H1 (cell line): ENCODE measurements around the gene KCNQ1. TPM values are rescaled to one million over a fixed set of nuclear protein-coding genes. Genes with fewer than 3 reads are reported as not detected.

Experiments used
- CTCF ChIA-PET: fragments of 300-600 bp; sonication (Branson Sonifier 250); formaldehyde crosslinking; loops from one replicate; lab custom pipeline; 2021; ENCODE audit not compliant: partially characterized antibody; lab: Charles Lee
- POLR2A ChIA-PET: fragments of 300-600 bp; sonication (Branson Sonifier 250); formaldehyde crosslinking; loops from one replicate; lab custom pipeline; 2021; ENCODE audit warnings: inconsistent platforms; ENCODE audit not compliant: partially characterized antibody; lab: Charles Lee
- DNase-seq, 2 experiments: peaks; one replicate each; pipeline versions ENCODE4 v3.0.0 to v3.0.0-alpha.2; 2010 to 2022; ENCODE audit warnings: low spot score in 2 of 2, low read depth in 1 of 2, mixed read lengths in 1 of 2
- FAIRE-seq: peaks from 2 replicates; lab custom pipeline; 2011; peaks lifted over from hg19 to GRCh38; lab: Jason Lieb, UNC
- H2AFZ ChIP-seq: 2 replicates; pipeline ENCODE4 v1.8.1; 2012; ENCODE audit warnings: low read length, inconsistent platforms
- H2AK5ac ChIP-seq: 2 replicates; pipeline ENCODE4 v1.6.1; 2013; ENCODE audit warnings: low read depth, low read length
- H2BK120ac ChIP-seq: replicated peaks from 2 replicates; pipeline ENCODE3; 2013; ENCODE audit warnings: low read depth, low read length, inconsistent platforms
- H2BK12ac ChIP-seq: 2 replicates; pipeline ENCODE4 v1.6.1; 2013; ENCODE audit warnings: low read depth, low read length
- H2BK15ac ChIP-seq: 2 replicates; pipeline ENCODE4 v1.6.1; 2013; ENCODE audit warnings: low read length
- H2BK20ac ChIP-seq: 2 replicates; pipeline ENCODE4 v1.6.1; 2013; ENCODE audit warnings: low read length
- H2BK5ac ChIP-seq: 2 replicates; pipeline ENCODE4 v1.6.1; 2013; ENCODE audit warnings: low read depth, low read length
- H3K14ac ChIP-seq: 2 replicates; pipeline ENCODE4 v1.6.1; 2013; ENCODE audit warnings: inconsistent platforms; ENCODE audit not compliant: insufficient read length
- H3K18ac ChIP-seq: 2 replicates; pipeline ENCODE4 v1.6.1; 2013; ENCODE audit warnings: low read length; ENCODE audit errors: extremely low read depth
- H3K23ac ChIP-seq: 2 replicates; pipeline ENCODE4 v1.6.1; 2013; ENCODE audit warnings: inconsistent platforms; ENCODE audit not compliant: insufficient read length
- H3K23me2 ChIP-seq: 2 replicates; pipeline ENCODE4 v1.6.1; 2013; ENCODE audit warnings: low read depth, low read length
- H3K27ac ChIP-seq: 2 replicates; pipeline ENCODE4 v1.6.1; 2011; ENCODE audit warnings: low read depth, low read length, inconsistent platforms
- H3K27me3 ChIP-seq, 4 experiments: replicated peaks in 1 of 4; 1 replicate in 1 of 4; 2 replicates in 3 of 4; pipeline versions ENCODE4 v1.6.1 to v1.8.1; 2011 to 2013; ENCODE audit warnings: low read length in 3 of 4, mild to moderate bottlenecking in 3 of 4, inconsistent platforms in 2 of 4, mixed read lengths in 2 of 4, moderate library complexity in 1 of 4; ENCODE audit not compliant: control insufficient read depth in 3 of 4, insufficient read depth in 3 of 4; ENCODE audit errors: extremely low read depth in 1 of 4
- H3K36me3 ChIP-seq, 4 experiments: 2 replicates each; pipeline versions ENCODE4 v1.6.1 to v1.8.1; 2011 to 2013; ENCODE audit warnings: mild to moderate bottlenecking in 4 of 4, low read length in 3 of 4, moderate library complexity in 2 of 4, control low read depth in 1 of 4, inconsistent platforms in 1 of 4; ENCODE audit not compliant: insufficient read depth in 4 of 4, control insufficient read depth in 2 of 4
- H3K4ac ChIP-seq: replicated peaks from 2 replicates; pipeline ENCODE3; 2013; ENCODE audit warnings: low read length, low read depth, mixed read lengths, inconsistent platforms; ENCODE audit not compliant: insufficient read length
- H3K4me1 ChIP-seq, 4 experiments: replicated peaks in 1 of 4; 1 replicate in 1 of 4; 2 replicates in 3 of 4; pipeline versions ENCODE4 v1.6.1 to v1.8.1; 2011 to 2013; ENCODE audit warnings: low read length in 3 of 4, inconsistent platforms in 2 of 4, mixed read lengths in 1 of 4; ENCODE audit not compliant: insufficient read depth in 4 of 4, control insufficient read depth in 3 of 4
- H3K4me2 ChIP-seq, 2 experiments: 2 replicates each; pipeline versions ENCODE4 v1.6.1 to v1.8.1; 2011 to 2013; ENCODE audit warnings: low read depth in 2 of 2, low read length in 2 of 2, control low read depth in 1 of 2, inconsistent platforms in 1 of 2, mild to moderate bottlenecking in 1 of 2; ENCODE audit not compliant: insufficient read depth in 1 of 2
- H3K4me3 ChIP-seq, 4 experiments: fragments of 200-600, 300-600 bp in 1 of 4; sonication (generic), shearing (Covaris generic), sonication (Bioruptor Twin) in 1 of 4; 2 replicates each; pipeline versions ENCODE4 v1.5.1 to v1.8.1; 2011 to 2016; ENCODE audit warnings: low read length in 4 of 4, low read depth in 3 of 4, control low read depth in 2 of 4, inconsistent platforms in 2 of 4, mild to moderate bottlenecking in 2 of 4, mixed read lengths in 1 of 4, moderate library complexity in 1 of 4; ENCODE audit not compliant: insufficient read depth in 2 of 4; ENCODE audit errors: extremely low read depth in 1 of 4
- H3K56ac ChIP-seq: replicated peaks from 2 replicates; pipeline ENCODE3; 2013; ENCODE audit warnings: low read depth, mild to moderate bottlenecking, mixed read lengths, low read length, inconsistent platforms; ENCODE audit not compliant: insufficient read length
- H3K79me1 ChIP-seq: 2 replicates; pipeline ENCODE4 v1.6.1; 2013; ENCODE audit warnings: low read depth, low read length, control low read depth
- H3K79me2 ChIP-seq, 2 experiments: 2 replicates each; pipeline versions ENCODE4 v1.6.1 to v1.8.1; 2012 to 2013; ENCODE audit warnings: low read length in 2 of 2, mild to moderate bottlenecking in 2 of 2, inconsistent platforms in 1 of 2; ENCODE audit not compliant: insufficient read depth in 2 of 2, control insufficient read depth in 1 of 2
- H3K9ac ChIP-seq, 4 experiments: replicated peaks in 1 of 4; 1 replicate in 1 of 4; 2 replicates in 3 of 4; pipeline versions ENCODE4 v1.6.1 to v1.8.1; 2011 to 2013; ENCODE audit warnings: low read depth in 3 of 4, low read length in 3 of 4, control low read depth in 2 of 4, mild to moderate bottlenecking in 2 of 4, moderate library complexity in 2 of 4, inconsistent platforms in 1 of 4; ENCODE audit errors: extremely low read depth in 1 of 4
- H3K9me3 ChIP-seq, 2 experiments: 2 replicates each; pipeline versions ENCODE4 v1.6.1 to v1.8.1; 2012 to 2013; ENCODE audit warnings: mild to moderate bottlenecking in 2 of 2, moderate library complexity in 2 of 2, control low read depth in 1 of 2, inconsistent platforms in 1 of 2, low read depth in 1 of 2, low read length in 1 of 2, mixed read lengths in 1 of 2; ENCODE audit not compliant: insufficient read depth in 2 of 2
- H4K20me1 ChIP-seq, 2 experiments: replicated peaks in 1 of 2; 2 replicates each; pipeline versions ENCODE3 to v1.8.1; 2011 to 2013; ENCODE audit warnings: inconsistent platforms in 2 of 2, low read length in 2 of 2, mild to moderate bottlenecking in 1 of 2; ENCODE audit not compliant: insufficient read depth in 2 of 2, control insufficient read depth in 1 of 2
- H4K5ac ChIP-seq: 2 replicates; pipeline ENCODE4 v1.6.1; 2013; ENCODE audit warnings: low read length, low read depth, mixed read lengths, inconsistent platforms; ENCODE audit not compliant: insufficient read length
- H4K8ac ChIP-seq: 2 replicates; pipeline ENCODE4 v1.8.0; 2013; ENCODE audit warnings: mild to moderate bottlenecking, moderate library complexity, low read length, inconsistent platforms; ENCODE audit not compliant: insufficient read depth; ENCODE audit errors: extremely low read depth
- H4K91ac ChIP-seq: replicated peaks from 2 replicates; pipeline ENCODE3; 2013; ENCODE audit warnings: low read length, mixed read lengths, inconsistent platforms; ENCODE audit not compliant: insufficient read length
- JUND ChIP-seq: IDR thresholded peaks from 2 replicates; pipeline ENCODE4 v1.6.1; 2011; ENCODE audit warnings: mild to moderate bottlenecking, improper control_type of control experiment, low read length
- WGBS, 2 experiments: shearing (Covaris generic) in 1 of 2; methylation state at CpG; one replicate each; pipeline versions ENCODE4 v1.1.6 to v1.1.7; 2013 to 2015; ENCODE audit warnings: low lambda C conversion rate in 2 of 2, mixed read lengths in 2 of 2, inconsistent platforms in 1 of 2, low coverage in 1 of 2, missing lambda C conversion rate in 1 of 2; ENCODE audit not compliant: insufficient replicate concordance in 2 of 2, insufficient coverage in 1 of 2, insufficient read length in 1 of 2; ENCODE audit errors: extremely low coverage in 1 of 2, missing lambda C conversion rate in 1 of 2; 5-methylcytosine and 5-hydroxymethylcytosine counted together
- polyA plus RNA-seq, 7 experiments: library from polyadenylated mRNA; depleted of rRNA in 3 of 7; stranded (reverse) in 5 of 7; unstranded in 2 of 7; fragments of >200 nt in 5 of 7; fragments of 200-250 nt in 2 of 7; gene quantifications; 1 replicate in 5 of 7; 2 replicates in 1 of 7; 4 replicates in 1 of 7; pipeline versions ENCODE4 v1.2.1 to v1.2.3, GENCODE V29; 2011 to 2013; ENCODE audit warnings: missing spikeins in 2 of 7, mixed read lengths in 2 of 7
- total RNA-seq: library from RNA; stranded (reverse); fragmentation: NEBNext Ultra II Directional; extraction: Animal tissue kit (Norgen Biotek cat#: 25700); gene quantifications from 2 replicates; pipeline ENCODE4 v1.2.1, GENCODE V29; 2021

Gene KCNQ1
- total and polyA plus RNA-seq, 2 of the 8 experiments (the other 6 are each of a cell fraction or from before 2014, with no cell fraction given), result 1.9 to 2.0 TPM

GRCh38 chr11:2675540-2675939, 230.7 kb downstream of the KCNQ1 start:
- Histone ChIP-seq H3K4ac (no peak overlapping the region), H3K9me3 (no peaks in the 10 kb centered on the region), H3K18ac (no peak overlapping the region), H2BK20ac (no peak overlapping the region), H2BK120ac (no peak overlapping the region), H3K56ac (no peak overlapping the region), H2AK5ac (no peak overlapping the region), H3K79me1 (peaks cover 4% of the 10 kb centered on the region; the same call in 1 of the 2 replicates), H3K79me2 (peaks cover 0 to 9% of the 10 kb centered on the region in 2 experiments; a peak in 2 of 4 replicates), H4K20me1 (peaks cover 16 to 34% of the 10 kb centered on the region in 2 experiments), H3K4me3 (no peak overlapping the region), H3K23me2 (peaks cover 2% of the 10 kb centered on the region; the same call in 1 of the 2 replicates), H2AFZ (no peak overlapping the region), H3K4me2 (no peak overlapping the region), H3K27ac (no peak overlapping the region), H3K27me3 (peaks cover 0 to 5% (median 0%) of the 10 kb centered on the region in 4 experiments; a peak in 3 of 7 replicates), H2BK12ac (no peak overlapping the region), H3K14ac (no peak overlapping the region), H3K4me1 (peaks cover 0 to 7% (median 0%) of the 10 kb centered on the region in 4 experiments; a peak in 2 of 7 replicates), H3K23ac (no peak overlapping the region), H2BK15ac (no peak overlapping the region), H4K5ac (no peak overlapping the region), H3K36me3 (peaks cover 0 to 3% (median 0%) of the 10 kb centered on the region in 4 experiments; a peak in 1 of 8 replicates), H2BK5ac (no peak overlapping the region), H4K8ac (no peak overlapping the region), H3K9ac (no peak overlapping the region), H4K91ac (no peak overlapping the region)
- DNase-seq (no peak), FAIRE-seq (no peak)
- 85% methylated on average over 7 of the region's 7 CpGs; no CpG with 5 or more reads in 1 of the 2 experiments for WGBS, 2 experiments
- CTCF ChIA-PET, result interaction anchor here (1.1 to 2.1 kb wide), 3 partner anchors 22 to 216 kb away, joined by 3 to 6 read pairs (median 3); no protein-coding TSS in a partner anchor
- POLR2A ChIA-PET, result interaction anchor here (1.1 to 1.6 kb wide), 3 partner anchors 9 to 18 kb away, joined by 3 to 4 read pairs (median 4); no protein-coding TSS in a partner anchor
- TF ChIP-seq JUND, result no peak
